OCI-LY7 (cell line): Measurements from ENCODE around the gene COL13A1.

Experiments
- EZH2phosphoT487 ChIP-seq: fragments of 200-600 bp; sonication (generic); IDR thresholded peaks from 2 replicates; pipeline ENCODE4 v1.6.1; 2018; ENCODE audit warnings: low read depth, borderline replicate concordance, mild to moderate bottlenecking, mixed run types, antibody characterized with exemption, low read length, moderate library complexity, mixed read lengths
- TF ChIP-seq, protein P1 (sequence below): fragments of 200-600 bp; sonication (generic); conservative IDR thresholded peaks from 2 replicates; pipeline ENCODE4 v1.5.1; 2014; ENCODE audit warnings: mild to moderate bottlenecking, antibody characterized with exemption, low read length, moderate library complexity, mixed read lengths

DNA sequence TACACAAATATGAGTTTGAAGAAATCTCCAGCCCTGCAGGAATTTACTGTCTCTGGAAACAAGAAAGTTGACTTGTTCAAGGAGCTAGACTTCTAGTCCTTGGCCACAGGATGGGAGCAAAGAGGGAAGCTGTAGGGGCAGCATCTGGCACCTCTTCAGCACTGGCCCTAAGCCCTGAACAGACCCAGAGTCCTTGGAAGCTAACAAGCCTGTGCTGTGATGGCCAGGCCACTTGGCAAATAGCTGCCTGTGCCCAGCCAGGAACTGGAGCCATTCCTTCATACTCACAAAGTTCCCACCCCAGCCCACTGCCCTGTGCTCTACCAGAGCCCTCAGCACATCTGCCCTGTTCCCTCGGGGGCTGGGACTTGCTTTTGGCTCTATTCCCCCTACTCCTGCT is 9.4 kb upstream of the COL13A1 start:
- TF ChIP-seq, protein P1, sequence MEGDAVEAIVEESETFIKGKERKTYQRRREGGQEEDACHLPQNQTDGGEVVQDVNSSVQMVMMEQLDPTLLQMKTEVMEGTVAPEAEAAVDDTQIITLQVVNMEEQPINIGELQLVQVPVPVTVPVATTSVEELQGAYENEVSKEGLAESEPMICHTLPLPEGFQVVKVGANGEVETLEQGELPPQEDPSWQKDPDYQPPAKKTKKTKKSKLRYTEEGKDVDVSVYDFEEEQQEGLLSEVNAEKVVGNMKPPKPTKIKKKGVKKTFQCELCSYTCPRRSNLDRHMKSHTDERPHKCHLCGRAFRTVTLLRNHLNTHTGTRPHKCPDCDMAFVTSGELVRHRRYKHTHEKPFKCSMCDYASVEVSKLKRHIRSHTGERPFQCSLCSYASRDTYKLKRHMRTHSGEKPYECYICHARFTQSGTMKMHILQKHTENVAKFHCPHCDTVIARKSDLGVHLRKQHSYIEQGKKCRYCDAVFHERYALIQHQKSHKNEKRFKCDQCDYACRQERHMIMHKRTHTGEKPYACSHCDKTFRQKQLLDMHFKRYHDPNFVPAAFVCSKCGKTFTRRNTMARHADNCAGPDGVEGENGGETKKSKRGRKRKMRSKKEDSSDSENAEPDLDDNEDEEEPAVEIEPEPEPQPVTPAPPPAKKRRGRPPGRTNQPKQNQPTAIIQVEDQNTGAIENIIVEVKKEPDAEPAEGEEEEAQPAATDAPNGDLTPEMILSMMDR = no peak
- no peak for TF ChIP-seq EZH2phosphoT487
